Testis (tissue), 2 donors: ENCODE results near the gene PLA2G4A.

Source experiments
- CTCF ChIP-seq, 3 experiments: fragments of 450-650 bp in 2 of 3; fragments of 200-600 bp in 1 of 3; sonication (generic) in 1 of 3; IDR thresholded peaks; one replicate each; pipeline ENCODE4 v1.5.1; 2016 to 2019; ENCODE audit warnings: antibody characterized with exemption in 3 of 3, mild to moderate bottlenecking in 2 of 3, moderate library complexity in 1 of 3
- POLR2A ChIP-seq: fragments of 450-650 bp; IDR thresholded peaks from one replicate; pipeline ENCODE4 v1.6.1; 2017; ENCODE audit warnings: antibody characterized with exemption, mild to moderate bottlenecking, moderate library complexity

DNA sequence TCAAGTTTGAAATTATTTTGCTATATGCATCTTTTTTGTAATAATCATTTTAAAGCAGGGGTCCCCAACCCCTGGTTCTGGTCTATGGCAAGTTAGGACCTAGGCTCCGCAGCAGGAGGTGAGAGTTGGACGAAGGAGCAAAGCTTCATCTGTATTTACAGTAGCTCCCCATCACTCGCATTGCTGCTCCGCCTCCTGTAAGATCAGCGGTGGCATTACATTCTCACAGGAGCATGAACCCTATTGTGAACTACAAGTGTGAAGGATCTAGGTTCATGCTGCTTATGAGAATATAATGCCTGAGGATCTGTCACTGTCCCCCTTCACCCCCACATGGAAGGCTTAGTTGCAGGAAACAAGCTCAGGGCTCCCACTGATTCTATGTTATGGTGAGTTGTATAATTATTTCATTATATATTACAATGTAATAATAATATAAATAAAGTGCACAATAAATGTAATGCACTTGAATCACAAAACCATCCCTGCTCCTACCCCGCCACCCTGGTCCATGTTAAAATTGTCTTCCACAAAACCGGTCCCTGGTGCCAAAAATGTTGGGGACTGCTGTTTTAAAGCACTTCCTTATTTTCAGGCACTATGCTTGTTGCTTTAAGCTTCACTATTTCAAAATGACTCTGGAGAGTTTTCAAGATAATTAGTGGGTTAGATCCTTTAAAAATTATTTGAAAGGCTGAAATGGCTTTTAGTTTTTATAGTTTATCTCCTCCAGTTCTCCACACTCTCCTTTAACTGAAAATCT, 74.8 kb downstream of the PLA2G4A start:
- TF ChIP-seq CTCF (IDR thresholded peaks at IDR 0.05) (no peak), POLR2A (no peak)
